Progenitor cell of endocrine pancreas (in vitro differentiated cells): ENCODE measurements around the gene NEGR1. TPM values are rescaled to one million over a fixed set of nuclear protein-coding genes. Genes with fewer than 3 reads are reported as not detected.

Experiments
- DNase-seq: peaks from one replicate; pipeline ENCODE4 v3.0.0; 2021; ENCODE audit warnings: low spot score; ENCODE audit not compliant: unreplicated experiment
- H3K27ac Mint-ChIP-seq: 2 replicates; pipeline ENCODE4 v1.8.0; 2021; ENCODE audit warnings: mild to moderate bottlenecking, moderate library complexity, mixed read lengths
- H3K27me3 Mint-ChIP-seq: 2 replicates; pipeline ENCODE4 v1.8.0; 2021; ENCODE audit warnings: mixed read lengths
- H3K36me3 Mint-ChIP-seq: 2 replicates; pipeline ENCODE4 v1.8.0; 2022; ENCODE audit warnings: mixed read lengths; ENCODE audit not compliant: insufficient read depth
- H3K4me1 Mint-ChIP-seq: 2 replicates; pipeline ENCODE4 v1.8.0; 2021; ENCODE audit warnings: low read depth, mixed read lengths
- H3K4me3 Mint-ChIP-seq: 2 replicates; pipeline ENCODE4 v1.8.0; 2021; ENCODE audit warnings: low read depth, mild to moderate bottlenecking, moderate library complexity, mixed read lengths
- H3K9me3 Mint-ChIP-seq: 2 replicates; pipeline ENCODE4 v1.8.0; 2021; ENCODE audit warnings: low read depth, mixed read lengths
- CTCF ChIP-seq: fragments of 200-600 bp; sonication (generic); IDR thresholded peaks from one replicate; pipeline ENCODE4 v1.5.0; 2021; ENCODE audit warnings: antibody characterized with exemption, mild to moderate bottlenecking; ENCODE audit not compliant: unreplicated experiment
- long read RNA-seq: library from polyadenylated mRNA; unstranded; transcript quantifications from one replicate; pipeline ENCODE4 v2.0.0, GENCODE V29; 2020
- total RNA-seq: library from RNA; stranded (reverse); gene quantifications from 2 replicates; pipeline ENCODE4 v1.2.1, GENCODE V29; 2021

NEGR1 gene
- 1.6 and 3.1 TPM in 2 replicates for total RNA-seq
- long read RNA-seq, partial matches to known transcripts: 0 of 1 reads
- long read RNA-seq, other reads (novel, unspliced or antisense): 1 of 1 reads

GRCh38 chr1:72282271-72283021, at the start of gene NEGR1:
TSS of gene NEGR1 (minus strand) at chr1:72282539.
- Mint-ChIP-seq H3K27me3 (peaks cover 29% of the 10 kb centered on the region), H3K9me3 (no peaks in the 10 kb centered on the region), H3K27ac (no peak within 1 kb of the TSS), H3K4me1 (peaks cover 10% of the 10 kb centered on the region), H3K36me3 (no peaks in the 10 kb centered on the region), H3K4me3 (peak within 1 kb of the TSS; percentile 73)
- peak; percentile 60 for DNase-seq
- no peak for TF ChIP-seq CTCF

- H3K36me3 Mint-ChIP-seq: no peaks in the 10 kb centered on the region
- no peak for TF ChIP-seq CTCF
- no peaks in the 10 kb centered on the region for H3K4me1 Mint-ChIP-seq
- no peaks in the 10 kb centered on the region for H3K9me3 Mint-ChIP-seq
- no peak for DNase-seq
- H3K27me3 Mint-ChIP-seq: no peaks in the 10 kb centered on the region
- no peak overlapping the region for H3K27ac Mint-ChIP-seq
- H3K4me3 Mint-ChIP-seq: no peak overlapping the region
Observed at GRCh38 chr1:72326494-72326893, 44.2 kb upstream of the NEGR1 start.

GRCh38 chr1:72324451-72324850, 42.1 kb upstream of the NEGR1 start:
- H3K9me3 Mint-ChIP-seq: no peaks in the 10 kb centered on the region
- no peak for TF ChIP-seq CTCF
- H3K4me3 Mint-ChIP-seq: no peak overlapping the region
- H3K27me3 Mint-ChIP-seq: no peaks in the 10 kb centered on the region
- no peaks in the 10 kb centered on the region for H3K4me1 Mint-ChIP-seq
- no peak overlapping the region for H3K27ac Mint-ChIP-seq
- no peak for DNase-seq
- H3K36me3 Mint-ChIP-seq: no peaks in the 10 kb centered on the region

- H3K27me3 Mint-ChIP-seq: no peaks in the 10 kb centered on the region
- no peaks in the 10 kb centered on the region for H3K4me1 Mint-ChIP-seq
- TF ChIP-seq CTCF: no peak
- H3K27ac Mint-ChIP-seq: no peak overlapping the region
- no peak for DNase-seq
- no peaks in the 10 kb centered on the region for H3K36me3 Mint-ChIP-seq
- no peaks in the 10 kb centered on the region for H3K9me3 Mint-ChIP-seq
- H3K4me3 Mint-ChIP-seq: no peak overlapping the region
Observed at GRCh38 chr1:72322910-72323309, 40.6 kb upstream of the NEGR1 start.

GRCh38 chr1:72296501-72296900, 14.2 kb upstream of the NEGR1 start:
- Mint-ChIP-seq H3K27ac (no peak overlapping the region), H3K4me3 (no peak overlapping the region), H3K27me3 (no peaks in the 10 kb centered on the region), H3K9me3 (no peaks in the 10 kb centered on the region), H3K4me1 (no peaks in the 10 kb centered on the region), H3K36me3 (no peaks in the 10 kb centered on the region)
- DNase-seq: no peak
- no peak for TF ChIP-seq CTCF
